B cell (primary cell): ENCODE data around the gene PNMA8B. TPM values are rescaled to one million over a fixed set of nuclear protein-coding genes. Genes with fewer than 3 reads are reported as not detected.

Experiments
- ATAC-seq: fragments of 200-7000 bp; cut with Tn5 transposase; one replicate; pipeline ENCODE4 v1.10.0; 2021; ENCODE audit warnings: low read depth, mild to moderate bottlenecking, moderate number of reproducible peaks, moderate library complexity
- CTCF ChIA-PET: fragments of 350-600 bp; sonication (Branson Sonifier 250); formaldehyde crosslinking; loops from one replicate; lab custom pipeline; 2021; ENCODE audit warnings: antibody characterized with exemption, inconsistent platforms; lab: Charles Lee
- POLR2A ChIA-PET: fragments of 350-600 bp; sonication (Branson Sonifier 250); formaldehyde crosslinking; loops from one replicate; lab custom pipeline; 2021; ENCODE audit warnings: antibody characterized with exemption; lab: Charles Lee
- DNase-seq: peaks from one replicate; pipeline ENCODE4 v3.0.0; 2013
- H2AFZ ChIP-seq: 2 replicates; pipeline ENCODE4 v1.6.1; 2012; ENCODE audit warnings: mild to moderate bottlenecking, low read depth, low read length; ENCODE audit not compliant: insufficient read depth, poor library complexity, severe bottlenecking
- H3K27ac ChIP-seq, 2 donors: 1 replicate in 1 of 2; 2 replicates in 1 of 2; pipeline ENCODE4 v1.5.1; 2012 to 2013; ENCODE audit warnings: low read length in 2 of 2, mild to moderate bottlenecking in 2 of 2, moderate library complexity in 1 of 2
- H3K27me3 ChIP-seq, 4 experiments: fragments of 200-600 bp in 1 of 4; sonication (generic) in 1 of 4; replicated peaks in 1 of 4; 1 replicate in 2 of 4; 2 replicates in 2 of 4; pipeline versions ENCODE4 v1.6.1 to v1.7.0; 2013 to 2016; ENCODE audit warnings: low read length in 3 of 4, mild to moderate bottlenecking in 2 of 4, mixed read lengths in 1 of 4, moderate library complexity in 1 of 4; ENCODE audit not compliant: insufficient read depth in 4 of 4, control insufficient read depth in 3 of 4; ENCODE audit errors: control extremely low read depth in 1 of 4
- H3K36me3 ChIP-seq, 2 experiments: replicated peaks in 1 of 2; 1 replicate in 1 of 2; 2 replicates in 1 of 2; pipeline versions ENCODE4 v1.6.1 to v1.7.1; 2013; ENCODE audit warnings: low read length in 1 of 2; ENCODE audit not compliant: insufficient read depth in 2 of 2, control insufficient read depth in 1 of 2; ENCODE audit errors: control extremely low read depth in 1 of 2, extremely low read depth in 1 of 2
- H3K4me1 ChIP-seq, 2 donors: fragments of 200-600 bp in 1 of 2; sonication (generic) in 1 of 2; 1 replicate in 1 of 2; 2 replicates in 1 of 2; pipeline versions ENCODE4 v1.5.1 to v1.6.1; 2013 to 2017; ENCODE audit warnings: low read length in 2 of 2; ENCODE audit not compliant: control insufficient read depth in 2 of 2, insufficient read depth in 2 of 2
- H3K4me2 ChIP-seq: replicated peaks from 2 replicates; pipeline ENCODE3; 2012; ENCODE audit warnings: mild to moderate bottlenecking, low read depth, low read length; ENCODE audit not compliant: poor library complexity, severe bottlenecking
- H3K4me3 ChIP-seq, 5 experiments: fragments of 200-600 bp in 1 of 5; sonication (generic) in 1 of 5; 1 replicate in 3 of 5; 2 replicates in 2 of 5; pipeline versions ENCODE4 v1.5.1 to v1.7.0; 2011 to 2016; ENCODE audit warnings: low read length in 4 of 5, mild to moderate bottlenecking in 4 of 5, low read depth in 2 of 5, control low read depth in 1 of 5, moderate library complexity in 1 of 5; ENCODE audit not compliant: insufficient read depth in 1 of 5; ENCODE audit errors: control extremely low read depth in 1 of 5, extremely low read depth in 1 of 5
- H3K79me2 ChIP-seq: fragments of 200-600 bp; sonication (generic); one replicate; pipeline ENCODE4 v1.6.0; 2016; ENCODE audit warnings: low read length; ENCODE audit not compliant: control insufficient read depth, insufficient read depth
- H3K9ac ChIP-seq: fragments of 200-600 bp; sonication (generic); 2 replicates; pipeline ENCODE4 v1.6.1; 2017; ENCODE audit warnings: mild to moderate bottlenecking, low read length, moderate library complexity
- H3K9me3 ChIP-seq, 3 donors: one replicate each; pipeline versions ENCODE4 v1.6.1 to v1.7.1; 2013; ENCODE audit warnings: low read length in 2 of 3; ENCODE audit not compliant: control insufficient read depth in 2 of 3, insufficient read depth in 1 of 3; ENCODE audit errors: control extremely low read depth in 1 of 3
- H4K20me1 ChIP-seq: 2 replicates; pipeline ENCODE4 v1.6.0; 2012; ENCODE audit warnings: mild to moderate bottlenecking, low read length; ENCODE audit not compliant: insufficient read depth, control insufficient read depth, poor library complexity, severe bottlenecking
- H3K27ac Mint-ChIP-seq: one replicate; pipeline ENCODE4 v1.8.0; 2021; ENCODE audit warnings: mixed read lengths
- H3K27me3 Mint-ChIP-seq: one replicate; pipeline ENCODE4 v1.8.0; 2021; ENCODE audit warnings: mixed read lengths
- H3K4me1 Mint-ChIP-seq: one replicate; pipeline ENCODE4 v1.8.0; 2021; ENCODE audit warnings: mixed read lengths
- H3K4me3 Mint-ChIP-seq: one replicate; pipeline ENCODE4 v1.8.0; 2021; ENCODE audit warnings: mixed read lengths
- H3K9me3 Mint-ChIP-seq: one replicate; pipeline ENCODE4 v1.8.0; 2022; ENCODE audit warnings: mixed read lengths; ENCODE audit not compliant: insufficient read depth
- CTCF ChIP-seq: fragments of 200-600 bp; IDR thresholded peaks from one replicate; pipeline ENCODE4 v1.8.0; 2022; ENCODE audit warnings: antibody characterized with exemption, mild to moderate bottlenecking
- EZH2 ChIP-seq: IDR thresholded peaks from 2 replicates; pipeline ENCODE4 v1.6.1; 2012; ENCODE audit warnings: borderline replicate concordance, low read depth, mild to moderate bottlenecking, moderate library complexity, low read length; ENCODE audit not compliant: insufficient read depth, poor library complexity, severe bottlenecking
- WGBS: methylation state at CpG from one replicate; pipeline ENCODE4 v1.1.5; 2013; ENCODE audit warnings: missing lambda C conversion rate; ENCODE audit not compliant: insufficient coverage; 5-methylcytosine and 5-hydroxymethylcytosine counted together
- intact Hi-C: fragments of 100-400 bp; cut with micrococcal nuclease; formaldehyde crosslinking; loops from one replicate; pipeline ENCODE4 v1.10.0; 2022
- polyA plus RNA-seq: library from polyadenylated mRNA; depleted of rRNA; stranded (reverse); fragments of >200 nt; gene quantifications from 2 replicates; pipeline ENCODE4 v1.2.3, GENCODE V29; 2012
- total RNA-seq, 2 donors: library from RNA; stranded (reverse); fragments of 120-200 nt in 1 of 2; gene quantifications; 1 replicate in 1 of 2; 2 replicates in 1 of 2; pipeline versions ENCODE4 v1.2.3 to v1.2.4, GENCODE V29; 2013 to 2022

PNMA8B gene
- total and polyA plus RNA-seq, 2 donors (not counting 1 experiment from before 2014, with no cell fraction given) = 0.10 to 0.32 TPM

- CTCF ChIA-PET = interaction anchor here (1.5 kb wide), 1 partner anchor 8 kb away, joined by 3 read pairs; no protein-coding TSS in a partner anchor
- ATAC-seq (no peak), DNase-seq (no peak)
- H3K9ac ChIP-seq = no peak overlapping the region
- no peaks in the 10 kb centered on the region for H3K9me3 ChIP-seq
- no peak overlapping the region for H3K4me3 ChIP-seq
- POLR2A ChIA-PET = no interaction called here
- WGBS = 96% methylated on average over 3 of the region's 5 CpGs
- no peaks in the 10 kb centered on the region for H3K9me3 Mint-ChIP-seq
- no peak for TF ChIP-seq EZH2
- no peak for TF ChIP-seq CTCF
- intact Hi-C loops = no loop called here
- no peaks in the 10 kb centered on the region for H3K36me3 ChIP-seq
- H3K27ac Mint-ChIP-seq = no peak overlapping the region
- no peak overlapping the region for H3K4me2 ChIP-seq
- no peak overlapping the region for H2AFZ ChIP-seq
- no peaks in the 10 kb centered on the region for H3K79me2 ChIP-seq
- H3K4me1 Mint-ChIP-seq = no peaks in the 10 kb centered on the region
- H3K27ac ChIP-seq = no peak overlapping the region
- no peaks in the 10 kb centered on the region for H3K4me1 ChIP-seq
- H3K4me3 Mint-ChIP-seq = no peak overlapping the region
- no peaks in the 10 kb centered on the region for H4K20me1 ChIP-seq
- no peaks in the 10 kb centered on the region for H3K27me3 ChIP-seq
- H3K27me3 Mint-ChIP-seq = peaks cover 29% of the 10 kb centered on the region
These were observed 7.2 kb upstream of the PNMA8B start for GRCh38 chr19:46502891-46503290.

GRCh38 chr19:46499692-46500091 is 4.0 kb upstream of the PNMA8B start:
- H2AFZ ChIP-seq = no peak overlapping the region
- H3K27me3 Mint-ChIP-seq = peaks cover 29% of the 10 kb centered on the region
- H3K4me2 ChIP-seq = no peak overlapping the region
- no peak overlapping the region for H3K4me3 Mint-ChIP-seq
- no peak overlapping the region for H3K4me3 ChIP-seq
- ChIA-PET CTCF (interaction anchor here (0.6 kb wide), 1 partner anchor 43 kb away, joined by 4 read pairs; no protein-coding TSS in a partner anchor), POLR2A (no interaction called here)
- H3K27ac ChIP-seq = no peak overlapping the region
- no peaks in the 10 kb centered on the region for H3K36me3 ChIP-seq
- H3K9ac ChIP-seq = no peak overlapping the region
- no peak overlapping the region for H3K27ac Mint-ChIP-seq
- peaks cover 0 to 20% (median 7%) of the 10 kb centered on the region in 4 experiments for H3K27me3 ChIP-seq
- H3K9me3 ChIP-seq = no peaks in the 10 kb centered on the region
- peaks cover 9 to 13% of the 10 kb centered on the region in 2 donors for H3K4me1 ChIP-seq
- no peaks in the 10 kb centered on the region for H3K9me3 Mint-ChIP-seq
- ATAC-seq = no peak
- intact Hi-C loops = no loop called here
- H3K4me1 Mint-ChIP-seq = peaks cover 5% of the 10 kb centered on the region
- no peak for TF ChIP-seq CTCF
- no peak for TF ChIP-seq EZH2
- H3K79me2 ChIP-seq = no peaks in the 10 kb centered on the region
- no peak for DNase-seq
- 74% methylated on average over 2 of the region's 4 CpGs for WGBS
- H4K20me1 ChIP-seq = no peaks in the 10 kb centered on the region
